ENCODE results near the gene MAN1C1. TPM values are rescaled to one million over a fixed set of nuclear protein-coding genes. Genes with fewer than 3 reads are reported as not detected.
A peak's percentile ranks its signal among the peaks of the same experiment; 100 is the strongest.

MAN1C1 gene
- total and polyA plus RNA-seq, 9 of the 15 experiments (the other 6 are each of a cell fraction or from before 2014, with no cell fraction given): 0.04 to 0.44 (median 0.10) TPM; not detected in 3

GRCh38 chr1:25819491-25820246 lies 203.1 kb downstream of the MAN1C1 start, which contains the start of gene MTFR1L (continued):
- TF ChIP-seq SAP30 (IDR thresholded peaks at IDR 0.05; ENCODE audit: borderline replicate concordance, insufficient read depth, low read depth, low read length, poor library complexity, severe bottlenecking) (peak; percentile 38), NFE2 (IDR thresholded peaks at IDR 0.05; ENCODE audit: low read depth) (no peak), ZBTB43 (CRISPR knock-in tag; IDR thresholded peaks at IDR 0.05) (no peak), RNF2 (IDR thresholded peaks at IDR 0.05) (peak; percentile 70), KDM1A (IDR thresholded peaks at IDR 0.05) (no peak), JUNB (CRISPR knock-in tag; conservative IDR thresholded peaks at IDR 0.05) (no peak), PHF8 (IDR thresholded peaks at IDR 0.05; ENCODE audit: borderline replicate concordance, low read length) (peak; percentile 86), TSC22D4 (tag; IDR thresholded peaks at IDR 0.05) (no peak), SRSF3 (IDR thresholded peaks at IDR 0.05; ENCODE audit: insufficient read depth, low read length) (no peak), PPARD (CRISPR knock-in tag; IDR thresholded peaks at IDR 0.05) (no peak), GATAD2A (IDR thresholded peaks at IDR 0.05) (no peak), CREB3 (tag; conservative IDR thresholded peaks at IDR 0.05; ENCODE audit: low read depth) (no peak), RBM14 (IDR thresholded peaks at IDR 0.05; ENCODE audit: borderline replicate concordance, insufficient read depth, low read depth, low read length) (no peak), POLR2G (IDR thresholded peaks at IDR 0.05; ENCODE audit: low read depth, low read length) (peak; percentile 94), ESRRB (CRISPR knock-in tag; IDR thresholded peaks at IDR 0.05; ENCODE audit: borderline replicate concordance) (no peak), RBM17 (IDR thresholded peaks at IDR 0.05; ENCODE audit: borderline replicate concordance, low read depth, low read length) (no peak), RAD51 (IDR thresholded peaks at IDR 0.05; ENCODE audit: borderline replicate concordance, low read depth) (no peak), ATF7 (IDR thresholded peaks at IDR 0.05) (peak; percentile 86)
- TF ChIP-seq, protein P1, sequence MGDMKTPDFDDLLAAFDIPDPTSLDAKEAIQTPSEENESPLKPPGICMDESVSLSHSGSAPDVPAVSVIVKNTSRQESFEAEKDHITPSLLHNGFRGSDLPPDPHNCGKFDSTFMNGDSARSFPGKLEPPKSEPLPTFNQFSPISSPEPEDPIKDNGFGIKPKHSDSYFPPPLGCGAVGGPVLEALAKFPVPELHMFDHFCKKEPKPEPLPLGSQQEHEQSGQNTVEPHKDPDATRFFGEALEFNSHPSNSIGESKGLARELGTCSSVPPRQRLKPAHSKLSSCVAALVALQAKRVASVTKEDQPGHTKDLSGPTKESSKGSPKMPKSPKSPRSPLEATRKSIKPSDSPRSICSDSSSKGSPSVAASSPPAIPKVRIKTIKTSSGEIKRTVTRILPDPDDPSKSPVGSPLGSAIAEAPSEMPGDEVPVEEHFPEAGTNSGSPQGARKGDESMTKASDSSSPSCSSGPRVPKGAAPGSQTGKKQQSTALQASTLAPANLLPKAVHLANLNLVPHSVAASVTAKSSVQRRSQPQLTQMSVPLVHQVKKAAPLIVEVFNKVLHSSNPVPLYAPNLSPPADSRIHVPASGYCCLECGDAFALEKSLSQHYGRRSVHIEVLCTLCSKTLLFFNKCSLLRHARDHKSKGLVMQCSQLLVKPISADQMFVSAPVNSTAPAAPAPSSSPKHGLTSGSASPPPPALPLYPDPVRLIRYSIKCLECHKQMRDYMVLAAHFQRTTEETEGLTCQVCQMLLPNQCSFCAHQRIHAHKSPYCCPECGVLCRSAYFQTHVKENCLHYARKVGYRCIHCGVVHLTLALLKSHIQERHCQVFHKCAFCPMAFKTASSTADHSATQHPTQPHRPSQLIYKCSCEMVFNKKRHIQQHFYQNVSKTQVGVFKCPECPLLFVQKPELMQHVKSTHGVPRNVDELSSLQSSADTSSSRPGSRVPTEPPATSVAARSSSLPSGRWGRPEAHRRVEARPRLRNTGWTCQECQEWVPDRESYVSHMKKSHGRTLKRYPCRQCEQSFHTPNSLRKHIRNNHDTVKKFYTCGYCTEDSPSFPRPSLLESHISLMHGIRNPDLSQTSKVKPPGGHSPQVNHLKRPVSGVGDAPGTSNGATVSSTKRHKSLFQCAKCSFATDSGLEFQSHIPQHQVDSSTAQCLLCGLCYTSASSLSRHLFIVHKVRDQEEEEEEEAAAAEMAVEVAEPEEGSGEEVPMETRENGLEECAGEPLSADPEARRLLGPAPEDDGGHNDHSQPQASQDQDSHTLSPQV (IDR thresholded peaks at IDR 0.05): 0 out of 2 replicates have a peak, but pooled peaks have one; percentile 34
- TF ChIP-seq, protein P2, sequence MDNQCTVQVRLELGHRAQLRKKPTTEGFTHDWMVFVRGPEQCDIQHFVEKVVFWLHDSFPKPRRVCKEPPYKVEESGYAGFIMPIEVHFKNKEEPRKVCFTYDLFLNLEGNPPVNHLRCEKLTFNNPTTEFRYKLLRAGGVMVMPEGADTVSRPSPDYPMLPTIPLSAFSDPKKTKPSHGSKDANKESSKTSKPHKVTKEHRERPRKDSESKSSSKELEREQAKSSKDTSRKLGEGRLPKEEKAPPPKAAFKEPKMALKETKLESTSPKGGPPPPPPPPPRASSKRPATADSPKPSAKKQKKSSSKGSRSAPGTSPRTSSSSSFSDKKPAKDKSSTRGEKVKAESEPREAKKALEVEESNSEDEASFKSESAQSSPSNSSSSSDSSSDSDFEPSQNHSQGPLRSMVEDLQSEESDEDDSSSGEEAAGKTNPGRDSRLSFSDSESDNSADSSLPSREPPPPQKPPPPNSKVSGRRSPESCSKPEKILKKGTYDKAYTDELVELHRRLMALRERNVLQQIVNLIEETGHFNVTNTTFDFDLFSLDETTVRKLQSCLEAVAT (IDR thresholded peaks at IDR 0.05): peak in 1 of 2 experiments; percentile 33; a peak in 2 of 4 replicates
